Measurements from ENCODE around the gene DCUN1D4.
A peak's percentile ranks its signal among the peaks of the same experiment; 100 is the strongest.
"Not testable (repeated sequence)": the region's sequence is repeated elsewhere in the genome, so short reads cannot be mapped to it uniquely, and the experiment has no call there.

The DCUN1D4 gene

GRCh38 chr4:51895816-51896408, 53.0 kb downstream of the DCUN1D4 start:
- peak; percentile 27 for DNase-seq

- DNase-seq = no peak
Observed at GRCh38 chr4:51901363-51901762, 58.4 kb downstream of the DCUN1D4 start.

GRCh38 chr4:51906167-51906958, 63.4 kb downstream of the DCUN1D4 start:
- peak; percentile 18 for DNase-seq

GRCh38 chr4:51907006-51907669, 64.2 kb downstream of the DCUN1D4 start:
- no peak for DNase-seq

GRCh38 chr4:51909236-51909703, 66.3 kb downstream of the DCUN1D4 start:
- DNase-seq = no peak

- DNase-seq = no peak
Observed at GRCh38 chr4:51918251-51918650, 75.3 kb downstream of the DCUN1D4 start.

GRCh38 chr4:51923343-51923742, 80.4 kb downstream of the DCUN1D4 start:
- DNase-seq = no peak

- DNase-seq = no peak
Observed at GRCh38 chr4:51925307-51925706, 82.4 kb downstream of the DCUN1D4 start.

- no peak for DNase-seq
Observed at GRCh38 chr4:51930557-51930956, 87.6 kb downstream of the DCUN1D4 start.

- no peak for DNase-seq
Observed at GRCh38 chr4:51931461-51931860, 88.5 kb downstream of the DCUN1D4 start.

GRCh38 chr4:51932261-51932660, 89.3 kb downstream of the DCUN1D4 start:
- DNase-seq = no peak

- DNase-seq = no peak
Observed at GRCh38 chr4:51932684-51933083, 89.7 kb downstream of the DCUN1D4 start.

- not testable (repeated sequence) for DNase-seq
Observed at GRCh38 chr4:51940460-51940859, 97.5 kb downstream of the DCUN1D4 start.

GRCh38 chr4:51942108-51942832, 99.3 kb downstream of the DCUN1D4 start:
- DNase-seq = no peak

GRCh38 chr4:51942833-51943215, 99.9 kb downstream of the DCUN1D4 start:
- DNase-seq = no peak

- no peak for DNase-seq
Observed at GRCh38 chr4:51943221-51943620, 100.3 kb downstream of the DCUN1D4 start.

GRCh38 chr4:51958199-51958968, 115.4 kb downstream of the DCUN1D4 start:
- DNase-seq = no peak

GRCh38 chr4:51960486-51960885, 117.5 kb downstream of the DCUN1D4 start:
- no peak for DNase-seq

- no peak for DNase-seq
Observed at GRCh38 chr4:51963841-51964517, 121.0 kb downstream of the DCUN1D4 start.

- DNase-seq = no peak
Observed at GRCh38 chr4:51965862-51966261, 122.9 kb downstream of the DCUN1D4 start.
